A673 (cell line): ENCODE measurements around the gene APCDD1L. TPM values are rescaled to one million over a fixed set of nuclear protein-coding genes. Genes with fewer than 3 reads are reported as not detected.

Source experiments
- BruUV-seq: library from RNA; stranded (reverse); fragments of 400-500 nt; replicated peaks from 2 replicates; lab custom pipeline; 2021; lab: Mats Ljungman, UMichigan
- CTCF ChIA-PET: fragments of 300-600 bp; sonication (Branson Sonifier 250); formaldehyde crosslinking; loops from one replicate; lab custom pipeline; 2022; ENCODE audit warnings: antibody characterized with exemption; lab: Charles Lee
- POLR2A ChIA-PET: fragments of 300-600 bp; sonication (Branson Sonifier 250); formaldehyde crosslinking; loops from one replicate; lab custom pipeline; 2022; ENCODE audit warnings: antibody characterized with exemption; ENCODE audit not compliant: low non-redundant PET; lab: Charles Lee
- DNase-seq: peaks from one replicate; pipeline ENCODE4 v3.0.0-alpha.2; 2015; ENCODE audit warnings: low spot score
- H3K27ac ChIP-seq: fragments of 200-600 bp; sonication (generic); 2 replicates; pipeline ENCODE4 v1.5.1; 2016; ENCODE audit warnings: mixed run types, low read depth, mild to moderate bottlenecking, mixed read lengths, antibody characterized with exemption, low read length; ENCODE audit not compliant: poor library complexity, severe bottlenecking
- H3K27me3 ChIP-seq: fragments of 200-600 bp; sonication (generic); replicated peaks from 2 replicates; pipeline ENCODE4 v1.6.1; 2017; ENCODE audit warnings: mixed run types, low read depth, mild to moderate bottlenecking, mixed read lengths, antibody characterized with exemption, low read length; ENCODE audit not compliant: insufficient read depth, poor library complexity
- H3K36me3 ChIP-seq: fragments of 200-600 bp; sonication (generic); 2 replicates; pipeline ENCODE4 v1.6.1; 2016; ENCODE audit warnings: mixed run types, mild to moderate bottlenecking, mixed read lengths, antibody characterized with exemption, low read length; ENCODE audit not compliant: insufficient read depth, poor library complexity, severe bottlenecking
- H3K4me1 ChIP-seq: fragments of 200-600 bp; sonication (generic); 2 replicates; pipeline ENCODE4 v1.6.1; 2017; ENCODE audit warnings: mixed run types, mild to moderate bottlenecking, mixed read lengths, antibody characterized with exemption, low read length; ENCODE audit not compliant: insufficient read depth, poor library complexity, severe bottlenecking
- H3K4me3 ChIP-seq: fragments of 200-600 bp; sonication (generic); 2 replicates; pipeline ENCODE4 v1.5.1; 2016; ENCODE audit warnings: low read depth, mixed run types, mild to moderate bottlenecking, mixed read lengths, low read length; ENCODE audit not compliant: poor library complexity, severe bottlenecking
- H3K9me3 ChIP-seq: fragments of 200-600 bp; sonication (generic); 2 replicates; pipeline ENCODE4 v1.6.1; 2016; ENCODE audit warnings: mixed run types, low read depth, mild to moderate bottlenecking, mixed read lengths, antibody characterized with exemption, low read length; ENCODE audit not compliant: poor library complexity, severe bottlenecking
- EZH2 ChIP-seq: fragments of 200-600 bp; sonication (generic); IDR thresholded peaks from 2 replicates; pipeline ENCODE4 v1.6.1; 2017; ENCODE audit warnings: borderline replicate concordance, low read depth, mild to moderate bottlenecking, mixed read lengths, antibody characterized with exemption, low read length; ENCODE audit not compliant: poor library complexity, severe bottlenecking
- intact Hi-C: fragments of 100-400 bp; cut with micrococcal nuclease; formaldehyde crosslinking; loops from one replicate; pipeline ENCODE4 v1.10.0; 2022; ENCODE audit not compliant: unreplicated experiment
- total RNA-seq: library from RNA; stranded (reverse); gene quantifications from 2 replicates; pipeline ENCODE4 v1.2.3, GENCODE V29; 2021
- TF ChIP-seq, protein P1 (sequence below): fragments of 300-800, 200-600 bp; sonication (generic); conservative IDR thresholded peaks from 2 replicates; pipeline ENCODE4 v1.5.1; 2017; ENCODE audit warnings: low read depth, mild to moderate bottlenecking, antibody characterized with exemption, low read length, moderate library complexity, mixed read lengths

Gene APCDD1L
- total RNA-seq, 1 experiment from 2014 or later: not detected

DNA sequence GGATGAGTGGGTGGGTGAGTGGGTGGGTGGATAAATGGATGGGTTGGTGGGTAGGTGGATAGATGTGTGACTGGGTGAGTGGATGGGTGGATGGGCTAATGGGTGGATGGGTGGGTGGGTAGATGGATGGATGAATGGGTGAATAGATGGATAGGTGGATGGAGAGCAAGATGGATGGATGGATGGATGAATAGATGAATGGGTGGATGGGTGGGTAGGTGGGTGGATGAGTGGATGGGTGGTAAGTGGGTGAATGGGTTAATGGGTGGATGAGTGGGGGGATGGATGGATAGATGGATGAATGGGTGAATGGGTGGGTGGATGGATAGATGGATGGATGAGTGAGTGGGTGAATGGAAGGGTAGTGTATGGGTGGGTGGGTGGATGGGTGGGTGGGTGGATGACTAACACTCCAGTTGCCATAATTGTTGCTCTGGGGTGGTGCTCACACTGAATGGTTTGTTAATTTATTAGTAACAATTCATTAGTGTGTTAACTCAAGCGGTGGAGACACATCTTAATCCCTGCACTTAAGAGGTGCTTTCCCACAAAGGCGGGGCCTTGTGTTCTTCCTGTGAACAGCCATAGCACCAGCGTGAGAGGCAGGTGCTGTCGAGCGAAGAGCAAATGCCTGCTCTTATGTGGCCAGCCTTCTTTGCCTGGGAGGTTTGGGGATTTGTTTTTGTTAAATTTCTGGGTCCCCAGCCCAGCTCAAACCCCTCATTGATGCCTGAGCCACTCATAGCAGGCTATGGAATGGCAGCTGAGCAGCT is 4.9 kb upstream of the APCDD1L start:
- H3K4me1 ChIP-seq: peaks cover 19% of the 10 kb centered on the region
- H3K4me3 ChIP-seq: no peak overlapping the region
- H3K27me3 ChIP-seq: peaks cover 7% of the 10 kb centered on the region
- no peaks in the 10 kb centered on the region for H3K9me3 ChIP-seq
- DNase-seq: no peak
- no peak overlapping the region for H3K27ac ChIP-seq
- no TSS peak for BruUV-seq
- POLR2A ChIA-PET: no interaction called here
- H3K36me3 ChIP-seq: no peaks in the 10 kb centered on the region
- CTCF ChIA-PET: no interaction called here
- intact Hi-C loops: no loop called here
- TF ChIP-seq EZH2: no peak
- TF ChIP-seq, protein P1, sequence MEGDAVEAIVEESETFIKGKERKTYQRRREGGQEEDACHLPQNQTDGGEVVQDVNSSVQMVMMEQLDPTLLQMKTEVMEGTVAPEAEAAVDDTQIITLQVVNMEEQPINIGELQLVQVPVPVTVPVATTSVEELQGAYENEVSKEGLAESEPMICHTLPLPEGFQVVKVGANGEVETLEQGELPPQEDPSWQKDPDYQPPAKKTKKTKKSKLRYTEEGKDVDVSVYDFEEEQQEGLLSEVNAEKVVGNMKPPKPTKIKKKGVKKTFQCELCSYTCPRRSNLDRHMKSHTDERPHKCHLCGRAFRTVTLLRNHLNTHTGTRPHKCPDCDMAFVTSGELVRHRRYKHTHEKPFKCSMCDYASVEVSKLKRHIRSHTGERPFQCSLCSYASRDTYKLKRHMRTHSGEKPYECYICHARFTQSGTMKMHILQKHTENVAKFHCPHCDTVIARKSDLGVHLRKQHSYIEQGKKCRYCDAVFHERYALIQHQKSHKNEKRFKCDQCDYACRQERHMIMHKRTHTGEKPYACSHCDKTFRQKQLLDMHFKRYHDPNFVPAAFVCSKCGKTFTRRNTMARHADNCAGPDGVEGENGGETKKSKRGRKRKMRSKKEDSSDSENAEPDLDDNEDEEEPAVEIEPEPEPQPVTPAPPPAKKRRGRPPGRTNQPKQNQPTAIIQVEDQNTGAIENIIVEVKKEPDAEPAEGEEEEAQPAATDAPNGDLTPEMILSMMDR: no peak

DNA sequence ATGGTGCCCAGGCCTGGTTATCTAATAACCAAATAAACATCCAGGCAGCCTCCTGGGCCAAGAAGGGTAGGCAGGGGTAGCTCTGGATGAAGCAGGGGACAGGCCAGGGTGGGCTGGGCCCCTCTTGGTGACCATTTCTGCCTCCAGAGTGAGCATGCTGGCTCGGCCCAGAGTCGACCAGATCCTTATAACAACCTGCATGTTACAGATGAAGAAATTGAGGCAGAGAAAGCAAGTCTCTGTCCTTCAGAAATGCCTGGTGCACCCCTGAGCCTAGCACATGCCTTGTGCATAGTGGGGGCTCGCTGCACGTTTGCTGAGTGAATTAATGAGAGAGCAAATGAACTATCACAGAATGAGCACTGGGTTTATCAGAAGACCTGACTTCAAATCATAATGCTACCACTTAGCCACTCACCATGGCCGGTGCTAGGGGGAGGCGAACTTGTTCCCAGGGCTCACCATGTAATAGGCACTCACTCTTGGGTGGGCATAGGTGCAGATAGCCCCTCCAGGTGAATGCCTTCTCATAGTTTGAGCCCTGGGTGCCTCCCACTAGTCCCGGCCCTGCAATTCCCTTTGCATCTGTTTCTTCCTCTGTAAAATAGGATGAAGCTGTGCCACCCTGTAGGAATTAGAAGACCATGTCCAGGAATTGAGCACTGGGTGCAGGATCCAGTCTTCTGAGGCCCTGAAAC is 3.8 kb upstream of the APCDD1L start:
- intact Hi-C loops: no loop called here
- no peak for DNase-seq
- no peaks in the 10 kb centered on the region for H3K9me3 ChIP-seq
- H3K4me1 ChIP-seq: peaks cover 18% of the 10 kb centered on the region
- TF ChIP-seq, protein P1: no peak
- TF ChIP-seq EZH2: no peak
- no peak overlapping the region for H3K27ac ChIP-seq
- peaks cover 7% of the 10 kb centered on the region for H3K27me3 ChIP-seq
- CTCF ChIA-PET: no interaction called here
- no TSS peak for BruUV-seq
- H3K36me3 ChIP-seq: no peaks in the 10 kb centered on the region
- no peak overlapping the region for H3K4me3 ChIP-seq
- POLR2A ChIA-PET: no interaction called here

DNA sequence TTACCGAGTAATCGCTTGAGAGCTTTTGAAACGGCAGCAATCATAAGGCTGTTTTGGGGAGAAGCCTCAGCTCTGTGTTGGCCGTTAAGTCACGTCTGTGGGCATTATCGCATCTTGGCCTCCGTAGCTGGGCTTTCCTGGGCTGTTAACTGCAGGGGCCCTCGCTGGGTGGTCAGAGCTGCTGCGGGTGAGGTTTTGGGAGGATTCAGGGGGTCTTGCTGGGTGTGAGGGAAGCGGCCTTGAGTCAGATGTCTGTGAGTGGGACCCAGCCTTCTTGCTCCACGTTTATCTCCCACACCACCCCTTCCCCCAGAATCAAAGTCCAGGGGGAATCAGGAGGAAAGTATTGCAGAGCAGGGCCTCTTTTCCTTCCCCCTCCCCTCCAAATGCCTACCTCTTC is 3.2 kb upstream of the APCDD1L start:
- H3K4me1 ChIP-seq: peaks cover 11% of the 10 kb centered on the region
- POLR2A ChIA-PET: no interaction called here
- H3K4me3 ChIP-seq: no peak overlapping the region
- BruUV-seq: no TSS peak
- no peaks in the 10 kb centered on the region for H3K9me3 ChIP-seq
- no peaks in the 10 kb centered on the region for H3K36me3 ChIP-seq
- H3K27me3 ChIP-seq: peaks cover 7% of the 10 kb centered on the region
- DNase-seq: no peak
- H3K27ac ChIP-seq: no peak overlapping the region
- TF ChIP-seq, protein P1: no peak
- no peak for TF ChIP-seq EZH2
- intact Hi-C loops: no loop called here
- CTCF ChIA-PET: no interaction called here
